Activated CD4-positive, alpha-beta T cell treated with anti-CD3 and anti-CD28 coated beads, Interleukin-2, amount 10 ng/mL, durations not matched to agents 7 days and 5 days (primary cell): Measurements from ENCODE around the gene SLC25A21. TPM values are rescaled to one million over a fixed set of nuclear protein-coding genes. Genes with fewer than 3 reads are reported as not detected.

Experiments
- CTCF ChIA-PET: fragments of 350-600 bp; sonication (Branson Sonifier 250); formaldehyde crosslinking; loops from one replicate; lab custom pipeline; 2021; ENCODE audit warnings: antibody characterized with exemption; lab: Charles Lee
- POLR2A ChIA-PET: fragments of 350-600 bp; sonication (Branson Sonifier 250); formaldehyde crosslinking; loops from one replicate; lab custom pipeline; 2021; ENCODE audit warnings: antibody characterized with exemption; lab: Charles Lee
- DNase-seq: peaks from one replicate; pipeline ENCODE4 v3.0.0-alpha.2; 2020
- H3K27ac Mint-ChIP-seq: one replicate; pipeline ENCODE4 v1.8.0; 2021; ENCODE audit warnings: mild to moderate bottlenecking, moderate library complexity, mixed read lengths
- H3K27me3 Mint-ChIP-seq: one replicate; pipeline ENCODE4 v1.8.0; 2021; ENCODE audit warnings: mixed read lengths
- H3K36me3 Mint-ChIP-seq: one replicate; pipeline ENCODE4 v1.8.0; 2021; ENCODE audit warnings: low read depth, mixed read lengths
- H3K4me1 Mint-ChIP-seq: one replicate; pipeline ENCODE4 v1.8.0; 2021; ENCODE audit warnings: mixed read lengths
- H3K4me3 Mint-ChIP-seq: one replicate; pipeline ENCODE4 v1.8.0; 2021; ENCODE audit warnings: mild to moderate bottlenecking, moderate library complexity, mixed read lengths
- H3K9me3 Mint-ChIP-seq: one replicate; pipeline ENCODE4 v1.8.0; 2021; ENCODE audit warnings: mixed read lengths
- total RNA-seq, 2 experiments: library from RNA; stranded (reverse); gene quantifications; one replicate each; pipeline ENCODE4 v1.2.3, GENCODE V29; 2021

Gene SLC25A21
- total RNA-seq, 2 experiments from 2014 or later = not detected

DNA sequence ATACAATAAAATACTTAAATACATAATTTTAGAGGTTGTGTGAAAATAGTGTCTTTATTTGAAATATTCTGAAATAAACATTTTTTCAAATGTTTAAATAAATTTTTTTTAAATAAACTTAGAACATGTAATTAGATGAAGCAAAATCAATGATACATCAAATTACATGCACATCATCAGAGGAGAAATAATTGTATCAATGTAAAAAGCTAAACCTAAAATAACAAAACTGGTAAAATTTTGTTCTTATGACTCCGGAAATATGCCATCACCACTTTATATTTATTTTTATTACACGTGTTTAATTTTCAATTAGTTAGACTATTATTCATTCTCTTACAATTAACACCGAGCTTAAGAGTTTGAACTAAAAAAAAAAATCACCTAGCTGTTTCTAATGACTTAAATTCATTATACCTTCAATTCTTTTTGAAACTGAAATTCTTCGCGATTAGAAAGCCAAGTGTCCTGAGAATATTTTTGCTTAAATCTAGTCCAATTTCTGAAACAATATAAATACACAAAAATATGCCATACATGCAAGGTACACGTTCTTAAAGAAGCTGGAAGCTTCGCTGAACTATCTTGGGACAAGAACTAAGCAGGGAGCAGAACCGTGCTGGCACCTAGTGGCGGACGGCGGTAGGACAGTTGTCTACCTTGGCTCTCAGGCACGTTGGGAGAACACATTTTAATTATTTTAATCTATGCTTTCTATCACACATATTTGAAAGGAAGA is 230.5 kb downstream of the SLC25A21 start:
- H3K36me3 Mint-ChIP-seq = no peaks in the 10 kb centered on the region
- no peaks in the 10 kb centered on the region for H3K9me3 Mint-ChIP-seq
- DNase-seq = peak; percentile 52
- no peak overlapping the region for H3K4me3 Mint-ChIP-seq
- ChIA-PET CTCF (no interaction called here), POLR2A (no interaction called here)
- H3K27ac Mint-ChIP-seq = no peak overlapping the region
- H3K4me1 Mint-ChIP-seq = no peaks in the 10 kb centered on the region
- no peaks in the 10 kb centered on the region for H3K27me3 Mint-ChIP-seq

DNA sequence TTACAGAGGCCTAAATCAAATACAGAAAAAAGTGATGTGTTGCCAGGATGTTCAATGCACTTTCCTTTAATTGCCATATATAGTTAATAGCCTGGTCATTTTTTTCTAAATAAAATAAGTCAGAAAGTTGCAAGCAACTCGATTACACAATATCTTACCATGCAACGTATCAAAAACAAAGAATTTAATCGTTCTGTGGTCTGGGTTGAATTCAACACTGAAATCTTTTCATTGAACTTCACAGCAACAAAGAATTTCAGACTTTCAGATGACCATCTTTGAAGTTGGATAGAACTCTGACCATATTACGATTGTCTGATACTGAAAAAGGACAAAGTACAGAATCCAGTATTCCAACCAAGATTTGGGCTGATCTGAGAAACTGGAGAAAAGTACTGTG is 231.9 kb downstream of the SLC25A21 start:
- Mint-ChIP-seq H3K36me3 (no peaks in the 10 kb centered on the region), H3K4me3 (no peak overlapping the region), H3K4me1 (no peaks in the 10 kb centered on the region), H3K9me3 (no peaks in the 10 kb centered on the region), H3K27ac (no peak overlapping the region), H3K27me3 (no peaks in the 10 kb centered on the region)
- no peak for DNase-seq
- CTCF ChIA-PET = no interaction called here
- POLR2A ChIA-PET = no interaction called here

DNA sequence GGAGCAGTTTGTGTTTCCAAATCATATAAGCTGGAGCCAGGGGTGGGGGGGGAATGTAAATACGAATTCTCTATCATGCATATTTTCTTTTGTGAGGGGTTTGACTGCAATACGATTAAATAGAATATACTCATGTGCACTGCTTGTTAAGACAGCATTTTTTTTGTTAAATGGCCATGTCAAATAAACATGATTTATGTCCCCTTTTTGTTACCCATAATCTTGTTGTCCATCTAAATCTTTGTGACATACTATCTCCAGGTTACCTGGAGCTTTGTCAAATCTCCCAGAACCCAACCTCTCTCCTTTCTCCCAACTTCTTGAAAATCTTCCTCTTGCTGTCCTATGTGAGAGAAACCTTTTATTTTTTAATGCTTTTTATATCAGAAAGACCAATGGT is 233.1 kb downstream of the SLC25A21 start:
- Mint-ChIP-seq H3K4me1 (no peaks in the 10 kb centered on the region), H3K36me3 (no peaks in the 10 kb centered on the region), H3K27ac (no peak overlapping the region), H3K4me3 (no peak overlapping the region), H3K27me3 (no peaks in the 10 kb centered on the region), H3K9me3 (no peaks in the 10 kb centered on the region)
- DNase-seq = no peak
- POLR2A ChIA-PET = no interaction called here
- CTCF ChIA-PET = no interaction called here

DNA sequence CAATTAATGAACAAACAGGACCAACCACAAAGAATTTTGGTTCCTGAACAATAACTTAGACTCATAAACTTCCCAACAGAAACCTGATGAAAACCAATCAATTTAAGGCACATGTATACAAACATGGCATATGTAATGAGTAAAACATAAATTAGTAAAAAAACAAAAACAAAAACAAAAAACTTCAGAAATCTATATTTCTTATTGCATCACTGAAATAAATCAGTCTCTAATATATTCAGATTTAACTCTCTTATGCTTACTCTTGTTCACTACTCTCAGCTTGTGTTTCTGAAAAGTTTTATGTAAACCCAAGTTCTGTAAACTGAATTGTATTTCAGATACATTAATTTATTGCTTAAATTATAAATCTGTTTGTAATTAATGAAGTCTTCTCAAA is 233.7 kb downstream of the SLC25A21 start:
- Mint-ChIP-seq H3K9me3 (no peaks in the 10 kb centered on the region), H3K4me1 (no peaks in the 10 kb centered on the region), H3K27ac (no peak overlapping the region), H3K4me3 (no peak overlapping the region), H3K36me3 (no peaks in the 10 kb centered on the region), H3K27me3 (no peaks in the 10 kb centered on the region)
- ChIA-PET CTCF (no interaction called here), POLR2A (no interaction called here)
- DNase-seq = no peak

DNA sequence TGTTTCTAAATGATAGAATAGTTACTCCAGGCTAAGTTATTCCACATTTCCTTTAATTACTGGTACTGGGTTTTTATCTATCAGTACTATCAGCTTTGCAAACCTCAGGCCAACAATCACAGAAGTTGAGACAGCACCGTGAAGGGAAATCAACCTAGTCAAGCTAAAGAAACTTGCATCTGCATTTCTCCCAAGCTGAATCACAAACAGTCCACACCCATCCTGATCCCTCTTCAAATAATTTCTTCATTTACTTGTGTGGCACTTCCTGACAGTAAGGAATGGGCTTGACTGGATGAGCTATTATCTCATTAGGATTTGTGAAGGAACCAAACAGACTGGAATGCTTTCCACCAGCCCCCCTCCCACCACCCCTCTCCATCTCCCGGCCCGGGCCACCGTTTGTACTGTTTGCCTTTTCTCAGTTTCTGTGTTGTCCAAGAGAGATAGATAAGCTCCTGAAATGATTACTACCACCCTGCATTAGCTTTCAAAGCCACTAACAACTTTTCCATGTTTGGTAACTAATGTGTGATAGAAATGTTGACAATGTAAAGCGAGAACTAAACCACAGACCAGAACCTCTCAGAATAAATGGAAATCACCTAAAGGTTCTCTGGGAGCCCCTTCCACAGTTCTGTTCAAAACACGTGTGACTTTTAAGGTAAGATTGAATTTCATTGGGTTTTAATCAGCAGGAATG is 236.3 kb downstream of the SLC25A21 start:
- Mint-ChIP-seq H3K36me3 (no peaks in the 10 kb centered on the region), H3K27ac (no peak overlapping the region), H3K9me3 (no peaks in the 10 kb centered on the region), H3K4me1 (no peaks in the 10 kb centered on the region), H3K27me3 (no peaks in the 10 kb centered on the region), H3K4me3 (no peak overlapping the region)
- ChIA-PET POLR2A (no interaction called here), CTCF (no interaction called here)
- no peak for DNase-seq

DNA sequence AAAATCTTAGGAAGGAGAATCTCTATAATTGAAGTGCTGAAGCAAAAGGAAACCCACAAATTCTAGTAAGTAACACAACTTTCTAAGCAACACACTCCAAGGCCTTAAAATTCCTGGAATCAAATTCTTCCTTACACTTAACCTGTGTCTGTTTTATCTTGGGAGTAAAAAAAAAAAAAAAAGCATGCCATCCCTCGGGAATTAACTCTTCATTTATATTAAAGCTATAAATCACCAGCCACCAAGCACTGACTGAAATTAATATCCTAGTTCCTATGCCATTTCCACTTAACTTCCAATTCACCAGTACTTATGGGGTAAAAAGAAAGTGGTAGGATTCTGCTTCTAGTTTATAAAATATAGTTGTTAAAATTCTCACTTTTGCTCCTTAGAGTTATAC is 238.1 kb downstream of the SLC25A21 start:
- DNase-seq = no peak
- no peak overlapping the region for H3K27ac Mint-ChIP-seq
- ChIA-PET POLR2A (interaction anchor here (0.6 kb wide), 1 partner anchor 346 kb away, joined by 7 read pairs; no protein-coding TSS in a partner anchor), CTCF (no interaction called here)
- no peaks in the 10 kb centered on the region for H3K4me1 Mint-ChIP-seq
- no peaks in the 10 kb centered on the region for H3K9me3 Mint-ChIP-seq
- H3K36me3 Mint-ChIP-seq = no peaks in the 10 kb centered on the region
- H3K4me3 Mint-ChIP-seq = no peak overlapping the region
- no peaks in the 10 kb centered on the region for H3K27me3 Mint-ChIP-seq

DNA sequence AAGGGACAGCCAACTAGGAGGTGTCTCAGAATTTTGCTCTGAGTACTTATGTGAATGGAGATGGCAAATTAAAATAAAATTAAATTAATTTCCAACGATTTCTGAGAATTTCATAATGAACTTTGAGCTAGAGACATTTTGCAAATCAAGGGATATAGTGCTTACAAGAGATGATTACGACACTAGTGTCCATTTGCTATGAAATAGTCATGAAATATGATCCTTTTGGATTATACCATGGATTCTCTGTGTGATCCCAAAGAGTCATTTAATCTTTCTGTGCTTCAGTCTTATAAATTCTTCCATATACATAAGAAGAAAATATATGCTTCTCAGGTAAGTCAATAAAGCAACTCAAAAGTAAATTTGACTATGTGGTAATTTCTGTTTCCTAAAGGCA is 240.6 kb downstream of the SLC25A21 start:
- no peaks in the 10 kb centered on the region for H3K27me3 Mint-ChIP-seq
- H3K9me3 Mint-ChIP-seq = no peaks in the 10 kb centered on the region
- ChIA-PET POLR2A (no interaction called here), CTCF (no interaction called here)
- no peak overlapping the region for H3K27ac Mint-ChIP-seq
- H3K4me3 Mint-ChIP-seq = no peak overlapping the region
- DNase-seq = no peak
- H3K36me3 Mint-ChIP-seq = no peaks in the 10 kb centered on the region
- H3K4me1 Mint-ChIP-seq = no peaks in the 10 kb centered on the region

DNA sequence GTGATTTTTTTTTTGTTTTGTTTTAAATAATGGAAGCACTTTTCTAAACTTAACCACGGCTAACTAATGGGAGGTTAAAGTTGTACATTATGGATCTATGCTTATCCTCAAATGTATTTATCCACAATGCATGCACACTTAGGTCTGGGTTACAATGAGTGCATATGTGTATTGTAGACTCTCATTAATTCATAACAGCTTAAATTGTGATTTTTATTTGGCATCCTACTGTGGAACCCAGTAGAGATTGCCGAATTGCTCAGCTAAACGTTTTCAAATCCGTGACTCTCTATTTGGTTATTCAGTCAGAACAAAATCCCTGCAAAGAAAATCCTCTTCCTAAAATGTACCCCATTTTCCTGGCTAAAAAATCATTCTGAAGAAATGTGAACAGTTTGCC is 244.0 kb downstream of the SLC25A21 start:
- Mint-ChIP-seq H3K27ac (no peak overlapping the region), H3K4me1 (no peaks in the 10 kb centered on the region), H3K27me3 (no peaks in the 10 kb centered on the region), H3K36me3 (no peaks in the 10 kb centered on the region), H3K4me3 (no peak overlapping the region), H3K9me3 (no peaks in the 10 kb centered on the region)
- DNase-seq = no peak
- POLR2A ChIA-PET = no interaction called here
- CTCF ChIA-PET = no interaction called here

DNA sequence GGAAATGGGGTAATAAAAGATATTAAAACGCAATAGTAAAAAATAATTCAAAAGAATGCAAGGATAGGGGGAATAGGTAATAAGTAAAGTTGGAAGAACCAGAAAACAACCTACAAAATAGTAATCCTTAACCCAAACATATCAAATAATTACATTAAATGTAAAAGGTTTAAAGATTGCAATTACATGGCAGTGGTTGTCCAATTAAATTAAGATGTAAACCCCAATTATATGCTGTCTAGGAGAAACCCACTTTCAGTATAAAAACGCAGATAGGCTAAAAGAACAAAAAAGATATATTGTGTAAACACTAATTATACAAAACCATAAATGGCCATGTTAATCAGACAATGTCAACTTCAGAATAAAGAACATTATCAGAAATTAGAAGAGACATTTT is 247.3 kb downstream of the SLC25A21 start:
- ChIA-PET POLR2A (no interaction called here), CTCF (no interaction called here)
- no peaks in the 10 kb centered on the region for H3K4me1 Mint-ChIP-seq
- DNase-seq = no peak
- H3K27ac Mint-ChIP-seq = no peak overlapping the region
- no peak overlapping the region for H3K4me3 Mint-ChIP-seq
- no peaks in the 10 kb centered on the region for H3K36me3 Mint-ChIP-seq
- H3K27me3 Mint-ChIP-seq = no peaks in the 10 kb centered on the region
- H3K9me3 Mint-ChIP-seq = peaks cover 2% of the 10 kb centered on the region

DNA sequence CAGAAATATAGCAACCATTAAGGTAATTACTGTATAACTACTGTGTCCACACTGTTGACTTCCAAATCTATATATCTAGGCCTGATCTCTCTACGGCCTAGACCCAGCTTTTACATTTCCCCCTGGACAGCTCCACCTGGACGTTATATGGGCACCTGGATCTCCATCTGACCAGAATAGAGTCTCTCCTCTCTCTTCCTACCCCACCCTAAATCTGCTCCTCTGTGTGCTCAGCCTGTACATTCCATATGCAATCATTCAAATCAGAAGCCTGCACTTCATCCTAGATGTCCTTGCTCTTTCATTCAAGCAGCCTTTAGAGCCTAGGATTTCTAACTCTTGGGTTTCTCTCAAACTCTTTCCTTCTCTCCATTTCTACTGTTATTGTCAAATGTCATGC is 255.7 kb downstream of the SLC25A21 start:
- CTCF ChIA-PET = no interaction called here
- Mint-ChIP-seq H3K27me3 (no peaks in the 10 kb centered on the region), H3K27ac (no peak overlapping the region), H3K36me3 (no peaks in the 10 kb centered on the region), H3K9me3 (no peaks in the 10 kb centered on the region), H3K4me1 (no peaks in the 10 kb centered on the region), H3K4me3 (no peak overlapping the region)
- no peak for DNase-seq
- POLR2A ChIA-PET = no interaction called here

DNA sequence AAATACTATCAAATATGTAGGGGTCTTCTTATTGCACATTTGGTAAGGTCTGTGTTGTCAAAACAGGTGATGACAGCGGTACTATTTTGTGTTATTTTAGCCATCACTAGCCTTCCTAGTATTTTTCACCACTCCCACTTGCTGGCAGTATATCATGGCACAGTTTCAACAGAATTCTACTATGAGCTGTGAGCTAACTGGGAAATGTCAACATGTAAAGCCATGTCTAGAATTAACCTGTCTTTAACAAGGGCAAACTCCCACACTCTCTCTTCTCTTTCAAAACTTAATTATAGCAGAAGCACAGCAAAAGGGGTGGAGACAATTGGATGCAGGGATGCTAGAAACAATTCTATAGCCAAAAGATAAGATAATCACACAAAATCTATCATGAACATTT is 257.3 kb downstream of the SLC25A21 start:
- no peaks in the 10 kb centered on the region for H3K9me3 Mint-ChIP-seq
- no peaks in the 10 kb centered on the region for H3K4me1 Mint-ChIP-seq
- no peak overlapping the region for H3K27ac Mint-ChIP-seq
- H3K27me3 Mint-ChIP-seq = no peaks in the 10 kb centered on the region
- POLR2A ChIA-PET = no interaction called here
- CTCF ChIA-PET = no interaction called here
- no peak for DNase-seq
- H3K36me3 Mint-ChIP-seq = no peaks in the 10 kb centered on the region
- H3K4me3 Mint-ChIP-seq = no peak overlapping the region

DNA sequence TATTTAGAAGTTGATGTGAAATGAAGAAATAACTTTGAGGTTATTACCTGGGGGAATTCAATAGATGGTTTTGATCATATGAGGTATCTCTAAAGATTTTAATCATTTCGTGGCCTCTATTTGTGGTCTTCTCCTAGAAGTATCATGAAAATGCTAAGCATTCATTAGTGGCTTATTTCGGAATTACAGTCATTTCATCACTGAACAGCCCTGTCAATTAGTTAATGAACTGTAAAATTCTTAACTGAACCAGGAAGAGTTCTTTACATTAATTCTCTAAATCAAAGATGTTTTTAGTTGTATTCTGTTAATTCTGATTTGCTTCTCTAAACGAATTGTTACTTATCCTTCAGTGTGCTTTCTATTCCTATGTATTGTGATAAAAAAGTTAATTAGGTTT is 261.8 kb downstream of the SLC25A21 start:
- no peak overlapping the region for H3K4me3 Mint-ChIP-seq
- no peaks in the 10 kb centered on the region for H3K9me3 Mint-ChIP-seq
- H3K27me3 Mint-ChIP-seq = no peaks in the 10 kb centered on the region
- ChIA-PET POLR2A (no interaction called here), CTCF (no interaction called here)
- DNase-seq = no peak
- H3K4me1 Mint-ChIP-seq = no peaks in the 10 kb centered on the region
- H3K27ac Mint-ChIP-seq = no peak overlapping the region
- H3K36me3 Mint-ChIP-seq = no peaks in the 10 kb centered on the region

DNA sequence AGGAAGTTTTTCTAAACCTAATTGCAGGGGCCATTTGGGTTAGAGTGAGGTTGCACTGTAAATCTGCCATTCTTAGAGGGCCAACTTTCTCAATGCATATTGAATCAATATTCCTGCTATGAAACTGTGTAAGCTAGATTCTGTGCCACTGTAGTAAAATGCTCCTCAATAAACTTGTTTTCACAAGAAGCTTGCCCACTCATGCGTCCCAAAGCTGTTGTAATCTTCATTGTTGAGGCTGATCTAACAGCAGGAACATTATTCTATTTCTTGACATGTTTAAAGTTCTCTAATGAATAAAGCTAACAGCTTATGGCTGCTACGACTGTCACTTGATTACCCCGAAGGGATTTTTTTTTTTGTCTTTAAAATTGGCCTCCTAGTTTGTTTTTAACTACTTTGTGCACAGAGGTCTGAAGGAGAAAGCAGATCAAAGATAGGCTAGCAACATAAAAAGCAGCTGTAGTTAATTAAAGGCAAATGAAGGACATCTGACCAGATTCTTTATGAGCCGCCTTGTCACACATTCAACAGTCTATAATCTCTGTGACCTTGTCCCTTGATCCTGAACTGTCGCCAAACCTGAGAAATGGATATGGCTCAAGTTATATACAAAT is 267.0 kb downstream of the SLC25A21 start:
- Mint-ChIP-seq H3K4me3 (no peak overlapping the region), H3K4me1 (no peaks in the 10 kb centered on the region), H3K27me3 (no peaks in the 10 kb centered on the region), H3K36me3 (no peaks in the 10 kb centered on the region), H3K27ac (no peak overlapping the region), H3K9me3 (no peaks in the 10 kb centered on the region)
- CTCF ChIA-PET = no interaction called here
- POLR2A ChIA-PET = no interaction called here
- DNase-seq = no peak
